Progenitor cell of endocrine pancreas (in vitro differentiated cells): Measurements from ENCODE around the gene C5orf63. TPM values are rescaled to one million over a fixed set of nuclear protein-coding genes. Genes with fewer than 3 reads are reported as not detected.
"Not testable (repeated sequence)": the region's sequence is repeated elsewhere in the genome, so short reads cannot be mapped to it uniquely, and the experiment has no call there.

Source experiments
- DNase-seq: peaks from one replicate; pipeline ENCODE4 v3.0.0; 2021; ENCODE audit warnings: low spot score; ENCODE audit not compliant: unreplicated experiment
- H3K27ac Mint-ChIP-seq: 2 replicates; pipeline ENCODE4 v1.8.0; 2021; ENCODE audit warnings: mild to moderate bottlenecking, moderate library complexity, mixed read lengths
- H3K27me3 Mint-ChIP-seq: 2 replicates; pipeline ENCODE4 v1.8.0; 2021; ENCODE audit warnings: mixed read lengths
- H3K36me3 Mint-ChIP-seq: 2 replicates; pipeline ENCODE4 v1.8.0; 2022; ENCODE audit warnings: mixed read lengths; ENCODE audit not compliant: insufficient read depth
- H3K4me1 Mint-ChIP-seq: 2 replicates; pipeline ENCODE4 v1.8.0; 2021; ENCODE audit warnings: low read depth, mixed read lengths
- H3K4me3 Mint-ChIP-seq: 2 replicates; pipeline ENCODE4 v1.8.0; 2021; ENCODE audit warnings: low read depth, mild to moderate bottlenecking, moderate library complexity, mixed read lengths
- H3K9me3 Mint-ChIP-seq: 2 replicates; pipeline ENCODE4 v1.8.0; 2021; ENCODE audit warnings: low read depth, mixed read lengths
- CTCF ChIP-seq: fragments of 200-600 bp; sonication (generic); IDR thresholded peaks from one replicate; pipeline ENCODE4 v1.5.0; 2021; ENCODE audit warnings: antibody characterized with exemption, mild to moderate bottlenecking; ENCODE audit not compliant: unreplicated experiment
- total RNA-seq: library from RNA; stranded (reverse); gene quantifications from 2 replicates; pipeline ENCODE4 v1.2.1, GENCODE V29; 2021

The C5orf63 gene
- total RNA-seq, 1 donor from 2014 or later: 9.9 TPM

- no peak for DNase-seq
- Mint-ChIP-seq H3K36me3 (peaks cover 18% of the 10 kb centered on the region), H3K27ac (no peak overlapping the region), H3K27me3 (no peaks in the 10 kb centered on the region), H3K4me1 (peaks cover 8% of the 10 kb centered on the region), H3K4me3 (no peak overlapping the region), H3K9me3 (peaks cover 7% of the 10 kb centered on the region)
- no peak for TF ChIP-seq CTCF
Measured at GRCh38 chr5:127056896-127057295, 16.4 kb downstream of the C5orf63 start.

GRCh38 chr5:127055880-127056653, 17.2 kb downstream of the C5orf63 start:
- Mint-ChIP-seq H3K9me3 (peaks cover 7% of the 10 kb centered on the region), H3K36me3 (peaks cover 18% of the 10 kb centered on the region)

GRCh38 chr5:127053551-127053950, 19.8 kb downstream of the C5orf63 start:
- not testable (repeated sequence) for H3K27ac Mint-ChIP-seq, H3K4me3 Mint-ChIP-seq, H3K4me1 Mint-ChIP-seq, H3K9me3 Mint-ChIP-seq, H3K27me3 Mint-ChIP-seq, DNase-seq
- peaks cover 17% of the 10 kb centered on the region for H3K36me3 Mint-ChIP-seq

More at GRCh38 chr5:127055880-127056653, 17.2 kb downstream of the C5orf63 start:
- H3K4me1 Mint-ChIP-seq: peaks cover under 1% of the 10 kb centered on the region
- no peak for DNase-seq
- H3K27ac Mint-ChIP-seq: no peak overlapping the region
- no peak for TF ChIP-seq CTCF
- no peak overlapping the region for H3K4me3 Mint-ChIP-seq
- no peaks in the 10 kb centered on the region for H3K27me3 Mint-ChIP-seq

- TF ChIP-seq CTCF: no peak
- H3K27me3 Mint-ChIP-seq: peaks cover 3% of the 10 kb centered on the region
- H3K36me3 Mint-ChIP-seq: peaks cover 15% of the 10 kb centered on the region
- H3K9me3 Mint-ChIP-seq: peaks cover 7% of the 10 kb centered on the region
- no peak for DNase-seq
- H3K4me1 Mint-ChIP-seq: no peaks in the 10 kb centered on the region
- H3K27ac Mint-ChIP-seq: no peak overlapping the region
- H3K4me3 Mint-ChIP-seq: no peak overlapping the region
Measured at GRCh38 chr5:127053049-127053448, 20.3 kb downstream of the C5orf63 start.

- Mint-ChIP-seq H3K9me3 (peaks cover 7% of the 10 kb centered on the region), H3K27ac (no peak overlapping the region), H3K36me3 (peaks cover 12% of the 10 kb centered on the region), H3K27me3 (peaks cover 3% of the 10 kb centered on the region), H3K4me1 (no peaks in the 10 kb centered on the region), H3K4me3 (no peak overlapping the region)
- TF ChIP-seq CTCF: no peak
- DNase-seq: no peak
Measured at GRCh38 chr5:127051591-127051990, 21.7 kb downstream of the C5orf63 start.
